GOT3 (cell line): ENCODE results near the gene ABHD15.

Experiments used
- DNase-seq: peaks from one replicate; lab custom pipeline; 2025; ENCODE audit warnings: mixed read lengths; lab: John Stamatoyannopoulos, UW

ABHD15 gene

DNA sequence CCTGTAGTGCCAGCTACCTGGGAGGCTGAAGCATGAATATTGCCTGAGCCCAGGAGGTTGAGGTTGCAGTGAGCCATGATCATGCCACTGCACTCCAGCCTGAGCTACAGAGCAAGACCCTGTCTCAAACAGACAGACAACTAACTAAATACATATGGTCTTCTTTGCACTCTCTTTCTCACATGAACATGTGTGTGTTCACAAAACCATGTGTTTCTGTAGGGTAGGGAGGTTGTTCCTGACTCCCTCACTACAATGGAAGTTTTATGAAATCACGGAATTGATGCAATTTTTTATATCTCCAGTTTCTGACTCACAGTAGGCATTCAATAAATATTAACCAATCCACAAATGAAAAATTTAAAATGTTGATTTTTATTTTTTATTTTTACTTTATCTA is 48.5 kb downstream of the ABHD15 start:
- no peak for DNase-seq

DNA sequence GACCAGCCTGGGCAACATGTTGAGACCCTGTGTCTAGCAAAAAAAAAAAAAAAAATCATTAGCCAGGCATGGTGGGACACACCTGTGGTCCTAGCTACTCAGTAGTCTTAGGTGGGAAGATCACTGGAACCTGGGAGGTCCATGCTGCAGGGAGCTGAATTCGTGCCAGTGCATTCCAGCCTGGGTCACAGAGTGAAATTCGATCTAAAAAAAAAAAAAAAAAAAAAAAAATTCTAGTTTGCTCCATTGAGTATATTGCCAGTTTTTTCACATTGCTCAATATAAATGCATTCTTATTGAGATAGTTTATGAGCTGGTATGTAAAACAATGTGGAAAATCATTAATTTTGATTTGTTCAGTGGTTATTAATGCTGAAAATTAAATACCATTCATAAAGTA is 52.0 kb downstream of the ABHD15 start:
- DNase-seq: no peak

DNA sequence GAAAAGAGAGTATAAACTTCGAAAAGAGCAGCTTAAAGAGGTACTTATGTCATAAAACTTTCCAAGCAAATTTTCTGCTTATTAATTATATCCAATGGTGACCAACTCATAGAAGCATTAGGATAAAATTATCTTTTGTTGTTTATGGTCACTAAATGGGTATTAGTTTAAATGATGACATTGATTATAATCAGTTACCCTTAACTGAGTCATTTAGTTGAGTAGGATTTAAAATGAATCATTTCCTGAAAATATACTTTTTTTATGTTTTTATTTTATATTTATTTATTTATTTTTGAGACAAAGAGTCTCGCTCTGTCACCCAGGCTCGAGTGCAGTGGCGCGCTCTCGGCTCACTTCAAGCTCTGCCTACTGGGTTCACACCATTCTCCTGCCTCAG is 55.9 kb downstream of the ABHD15 start:
- no peak for DNase-seq
